HG03521 (cell line): ENCODE measurements around the gene ZNF639.
A peak's percentile ranks its signal among the peaks of the same experiment; 100 is the strongest.

Experiments used
- ATAC-seq: cut with Tn5 transposase; IDR thresholded peaks from one replicate; pipeline ENCODE4 v1.9.1; 2021; ENCODE audit warnings: mild to moderate bottlenecking, moderate library complexity; ENCODE audit not compliant: unreplicated experiment

ZNF639 gene

GRCh38 chr3:179309225-179310078 is 13.4 kb upstream of the ZNF639 start:
- peak; percentile 92 for ATAC-seq

DNA sequence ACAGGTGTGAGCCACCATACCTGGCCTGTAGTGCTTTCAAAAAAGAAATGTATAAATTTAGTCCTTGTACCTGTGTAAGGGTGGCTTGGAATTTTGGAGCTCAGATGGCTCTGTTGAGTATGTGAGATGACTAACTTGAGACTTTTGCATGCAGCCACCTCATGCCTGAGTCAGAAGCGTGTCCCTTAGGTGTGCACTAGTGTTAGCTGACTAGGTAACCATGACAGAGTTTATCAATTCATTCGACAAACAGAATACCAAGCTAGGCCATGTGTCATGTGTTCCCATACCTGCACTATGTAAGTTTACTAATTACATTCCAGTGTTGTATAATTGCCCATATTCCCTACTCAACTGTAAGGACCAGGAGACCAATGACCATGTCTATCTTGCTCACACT is 4.0 kb upstream of the ZNF639 start:
- ATAC-seq, result no peak

GRCh38 chr3:179321668-179322285 is 1.1 kb upstream of the ZNF639 start:
- ATAC-seq, result no peak

DNA sequence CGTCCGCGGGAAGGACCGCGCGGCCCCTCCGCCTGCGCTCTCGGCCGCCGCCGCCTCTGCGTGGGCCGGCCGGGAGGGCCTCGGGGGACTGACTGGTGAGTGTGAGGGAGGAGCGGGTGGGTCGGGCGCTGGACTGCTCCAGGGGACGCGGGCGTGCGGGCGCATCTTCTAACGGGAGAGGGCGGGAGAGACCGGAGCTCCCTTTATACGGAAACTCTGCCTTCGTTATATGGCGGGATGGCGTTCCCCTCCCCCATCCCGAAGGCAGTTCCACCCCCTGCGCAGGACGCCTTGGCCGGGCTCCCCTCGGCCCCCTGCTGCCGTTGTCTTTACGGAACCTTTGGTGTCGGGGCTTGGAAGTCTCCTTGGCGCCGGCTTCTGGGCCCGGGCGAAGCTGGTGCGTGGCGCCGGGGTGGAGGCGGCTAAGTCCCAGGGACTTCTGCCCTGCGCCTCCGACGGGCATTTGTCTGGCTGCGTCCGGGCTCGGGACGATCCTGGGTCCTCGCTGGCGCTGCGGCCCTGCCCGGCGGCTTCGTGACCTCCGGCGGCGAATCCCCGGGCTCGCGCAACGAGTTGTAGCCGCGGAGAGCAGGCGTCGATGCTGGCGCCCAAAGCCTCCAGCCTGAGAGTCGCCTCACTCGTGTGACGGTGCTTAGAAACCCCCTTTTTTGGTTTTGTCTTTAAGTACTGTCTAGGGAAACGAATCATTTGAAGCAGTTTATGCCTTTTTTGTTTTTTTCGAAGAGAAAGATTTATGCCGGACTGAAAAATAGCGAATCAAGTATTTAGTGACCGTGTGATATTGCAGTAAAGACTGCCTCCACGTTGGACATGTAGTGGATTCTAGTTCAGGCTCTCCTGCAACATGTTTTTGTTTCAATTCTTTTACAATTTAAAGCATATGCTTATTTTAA is 623 bp downstream of the ZNF639 start:
- peak; percentile 35 for ATAC-seq

DNA sequence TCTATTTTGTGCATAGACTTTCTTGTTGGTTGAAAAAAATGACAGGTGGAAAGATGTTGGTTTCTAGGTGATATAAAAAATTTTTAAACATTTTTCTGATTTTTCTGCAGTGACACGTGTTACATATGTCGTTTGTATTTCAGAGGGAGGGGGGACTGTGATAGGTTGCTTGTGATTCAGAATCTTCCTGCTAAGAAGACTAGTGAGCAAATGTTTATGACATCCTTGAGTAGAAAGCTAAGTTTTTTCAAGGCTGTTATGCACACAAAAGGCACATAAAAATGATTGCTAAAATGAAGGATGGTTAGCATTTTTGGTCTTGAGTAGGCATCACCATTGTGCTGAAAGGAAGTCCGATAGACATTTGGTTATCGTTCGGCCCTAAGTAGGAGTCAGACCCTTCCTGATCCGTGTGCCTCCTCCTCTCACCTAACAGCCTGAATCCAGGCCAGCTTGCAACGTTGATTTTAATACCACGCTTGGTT is 1.5 kb downstream of the ZNF639 start:
- ATAC-seq, result no peak

GRCh38 chr3:179330438-179330837 is 7.6 kb downstream of the ZNF639 start:
- no peak for ATAC-seq

GRCh38 chr3:179332240-179332639 is 9.4 kb downstream of the ZNF639 start:
- no peak for ATAC-seq

DNA sequence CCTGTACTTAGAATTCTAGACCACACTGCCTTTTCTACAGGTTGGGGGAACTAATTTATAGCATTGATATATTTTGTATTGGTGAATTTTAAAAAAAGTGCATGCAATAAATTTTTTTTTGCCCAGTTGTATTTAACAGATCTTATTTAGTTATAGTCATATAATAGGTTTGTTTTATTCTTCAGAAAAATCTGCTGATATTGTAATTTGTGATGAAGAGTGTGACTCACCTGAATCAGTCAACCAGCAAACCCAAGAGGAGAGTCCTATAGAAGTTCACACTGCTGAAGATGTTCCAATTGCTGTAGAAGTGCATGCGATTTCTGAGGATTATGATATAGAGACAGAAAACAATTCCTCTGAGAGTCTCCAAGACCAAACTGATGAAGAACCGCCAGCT is 10.3 kb downstream of the ZNF639 start:
- no peak for ATAC-seq

- ATAC-seq, result no peak
Measured at GRCh38 chr3:179336345-179336929, 13.6 kb downstream of the ZNF639 start.

DNA sequence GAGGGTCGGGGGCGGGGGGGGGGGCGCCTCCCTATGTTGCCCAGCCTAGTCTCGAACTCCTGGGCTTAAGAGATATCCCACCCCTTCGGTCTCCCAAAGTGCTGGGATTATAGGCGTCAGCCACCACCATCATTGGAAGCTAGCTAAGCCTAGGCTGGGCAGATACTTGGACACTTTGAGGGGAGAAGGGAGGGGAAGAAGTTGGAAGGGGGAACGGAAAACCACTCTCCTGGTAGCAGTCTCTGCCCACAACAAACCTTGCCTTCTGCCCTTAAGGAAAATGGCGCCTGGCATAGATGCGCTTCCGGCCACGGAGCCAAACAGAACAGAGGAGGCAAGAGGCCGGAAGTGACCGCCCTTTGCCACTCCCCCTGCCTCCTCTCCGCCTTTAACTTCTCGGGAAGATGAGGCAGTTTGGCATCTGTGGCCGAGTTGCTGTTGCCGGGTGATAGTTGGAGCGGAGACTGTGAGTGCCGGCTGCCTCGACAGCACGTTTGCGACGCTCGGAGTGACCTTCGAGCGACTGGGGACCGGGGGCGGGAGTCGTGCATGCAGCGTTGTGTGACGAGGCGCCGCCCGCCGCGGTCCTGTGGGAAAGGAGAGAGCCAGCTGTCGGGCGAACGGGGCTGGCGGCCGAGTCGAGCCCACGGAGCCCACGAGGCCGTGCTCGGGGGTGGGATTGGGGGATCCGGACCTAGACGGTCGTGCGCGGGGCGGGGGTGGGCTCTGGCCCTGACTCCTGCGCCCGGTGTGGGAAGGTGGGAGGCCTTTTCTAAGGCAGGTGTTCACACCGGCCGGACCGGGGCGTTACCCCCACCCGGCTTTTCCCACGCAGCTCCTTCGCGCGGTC is 24.7 kb downstream of the ZNF639 start, which contains the start of gene MFN1:
TSS of gene MFN1 (plus strand) at position 365 of the 850 bp plus-strand sequence. CDS start 1,143 bp downstream, outside the sequence.
- ATAC-seq, result peak; percentile 95

DNA sequence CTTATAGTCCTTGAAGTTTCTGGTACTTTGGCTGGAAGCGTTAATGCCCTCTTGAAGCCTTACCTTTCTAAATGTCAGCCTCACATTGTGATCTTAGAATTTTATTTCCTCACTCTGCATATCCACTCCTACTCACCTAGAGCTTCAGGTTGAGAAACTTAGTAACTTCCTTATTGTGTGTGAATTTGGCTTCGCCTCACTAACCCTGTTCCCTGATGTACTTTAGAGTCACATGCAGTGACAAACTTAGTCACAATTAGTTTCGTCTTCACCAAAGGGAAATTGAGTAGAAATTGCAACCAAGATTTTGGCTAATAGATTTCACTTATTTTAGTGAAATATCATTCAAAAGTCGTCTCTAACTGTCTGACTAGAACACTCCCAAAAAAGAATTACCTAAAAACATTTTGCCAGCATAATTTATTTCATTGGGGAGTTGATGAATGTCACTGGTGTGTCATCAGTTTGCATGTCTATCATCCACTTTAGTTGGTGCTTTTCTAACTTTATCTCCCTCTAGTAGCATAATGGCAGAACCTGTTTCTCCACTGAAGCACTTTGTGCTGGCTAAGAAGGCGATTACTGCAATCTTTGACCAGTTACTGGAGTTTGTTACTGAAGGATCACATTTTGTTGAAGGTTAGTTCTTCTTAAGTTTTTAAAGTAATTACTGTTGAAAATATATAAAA is 25.6 kb downstream of the ZNF639 start:
- peak; percentile 38 for ATAC-seq

GRCh38 chr3:179355996-179356395 is 33.2 kb downstream of the ZNF639 start:
- ATAC-seq, result no peak

DNA sequence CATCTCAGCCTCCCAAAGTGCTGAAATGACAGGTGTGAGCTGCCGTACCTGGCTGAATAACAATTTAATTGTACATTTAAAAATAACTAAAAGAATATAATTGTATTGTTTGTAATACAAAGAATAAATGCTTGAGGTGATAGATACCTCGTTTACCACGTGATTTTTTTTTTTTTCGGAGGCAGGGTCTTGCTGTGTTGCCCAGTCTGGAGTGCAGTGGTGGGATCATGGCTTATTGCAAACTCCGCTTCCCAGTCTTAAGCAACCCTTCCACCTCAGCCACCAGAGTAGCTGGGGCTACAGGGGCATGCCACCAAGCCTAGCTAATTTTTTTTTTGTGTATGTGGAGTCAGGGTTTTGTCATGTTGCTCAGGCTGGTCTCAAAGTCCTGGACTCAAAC is 40.5 kb downstream of the ZNF639 start:
- no peak for ATAC-seq

- ATAC-seq, result no peak
Measured at GRCh38 chr3:179369621-179370020, 46.8 kb downstream of the ZNF639 start.

DNA sequence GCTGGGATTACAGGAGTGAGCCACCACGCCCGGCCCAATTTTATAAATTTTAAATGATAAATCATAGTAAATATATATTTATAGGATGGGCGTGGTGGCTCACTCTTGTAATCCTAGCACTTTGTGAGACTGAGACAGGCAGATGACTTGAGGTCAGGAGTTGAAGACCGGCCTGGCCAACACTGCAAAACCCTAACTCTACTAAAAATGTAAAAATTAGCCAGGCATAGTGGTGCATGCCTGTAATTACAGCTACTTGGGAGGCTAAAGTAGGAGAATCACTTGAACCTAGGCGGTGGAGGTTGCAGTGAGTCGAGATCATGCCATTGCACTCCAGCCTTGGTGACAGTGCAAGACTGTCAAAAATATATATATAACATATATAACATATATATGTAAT is 51.1 kb downstream of the ZNF639 start:
- no peak for ATAC-seq

GRCh38 chr3:179375091-179375999 is 52.5 kb downstream of the ZNF639 start:
- no peak for ATAC-seq

GRCh38 chr3:179376474-179376873 is 53.6 kb downstream of the ZNF639 start:
- no peak for ATAC-seq
